Astrocyte (in vitro differentiated cells and primary cell): ENCODE results near the gene PARP2. TPM values are rescaled to one million over a fixed set of nuclear protein-coding genes. Genes with fewer than 3 reads are reported as not detected.

Source experiments
- total RNA-seq: library from RNA; stranded (reverse); gene quantifications from 2 replicates; pipeline ENCODE4 v1.2.1, GENCODE V29; 2021

Gene PARP2
- total RNA-seq, 1 donor from 2014 or later = 21.5 TPM

Other genes starting within 250 kb of the PARP2 start
- gene OR4K17, start 232.9 kb upstream of the PARP2 start, total RNA-seq = not detected in 2 replicates
- gene OR4N5, start 204.8 kb upstream of the PARP2 start, total RNA-seq = not detected in 2 replicates
- not detected in 2 replicates for gene OR11G2, start 152.7 kb upstream of the PARP2 start, total RNA-seq
- not detected in 2 replicates for gene OR11H6, start 119.9 kb upstream of the PARP2 start, total RNA-seq
- gene OR11H7, start 114.7 kb upstream of the PARP2 start, total RNA-seq = not detected in 2 replicates
- gene OR11H4, start 104.3 kb upstream of the PARP2 start, total RNA-seq = not detected in 2 replicates
- gene TTC5, start 37.7 kb upstream of the PARP2 start, total RNA-seq = 25.4 and 26.1 TPM in 2 replicates
- 78.5 and 89.1 TPM in 2 replicates for gene CCNB1IP1, start 10.4 kb upstream of the PARP2 start, total RNA-seq
- gene TEP1, start 69.9 kb downstream of the PARP2 start, total RNA-seq = 21.0 and 28.4 TPM in 2 replicates
- 0.07 TPM in 1 of 2 replicates, not detected in the other for gene KLHL33, start 92.5 kb downstream of the PARP2 start, total RNA-seq
- gene OSGEP, start 111.2 kb downstream of the PARP2 start, total RNA-seq = 18.3 and 23.0 TPM in 2 replicates
- 142 and 148 TPM in 2 replicates for gene APEX1, start 111.6 kb downstream of the PARP2 start, total RNA-seq
- 19.5 and 19.8 TPM in 2 replicates for gene PIP4P1, start 117.8 kb downstream of the PARP2 start, total RNA-seq
- gene PNP, start 125.8 kb downstream of the PARP2 start, total RNA-seq = 45.5 and 56.8 TPM in 2 replicates
- 0.34 and 0.43 TPM in 2 replicates for gene RNASE10, start 161.9 kb downstream of the PARP2 start, total RNA-seq
- gene RNASE9, start 217.4 kb downstream of the PARP2 start, total RNA-seq = not detected in 2 replicates
- gene RNASE11, start 244.4 kb downstream of the PARP2 start, total RNA-seq = not detected in 2 replicates
- gene RNASE12, start 247.7 kb downstream of the PARP2 start, total RNA-seq = not detected in 2 replicates